SK-N-SH (cell line): ENCODE results near the gene MRPL14. TPM values are rescaled to one million over a fixed set of nuclear protein-coding genes. Genes with fewer than 3 reads are reported as not detected.

Experiments used
- CTCF ChIA-PET: fragments of 300-600, 350-600 bp; formaldehyde crosslinking; extraction: SDS; loops from one replicate; lab custom pipeline; 2021; lab: Yijun Ruan, JAX
- POLR2A ChIA-PET: fragments of 350-600 bp; sonication (Branson Sonifier 250); formaldehyde crosslinking; extraction: SDS; loops from one replicate; lab custom pipeline; 2020; ENCODE audit warnings: antibody characterized with exemption, inconsistent platforms; lab: Yijun Ruan, JAX
- DNase-seq: peaks from one replicate; pipeline ENCODE4 v3.0.0; 2012
- H2AFZ ChIP-seq: fragments of 200-600 bp; sonication (generic); 2 replicates; pipeline ENCODE4 v1.8.1; 2016; ENCODE audit warnings: antibody characterized with exemption, mild to moderate bottlenecking, low read depth
- H3F3A ChIP-seq: fragments of 200-600 bp; sonication (generic); replicated peaks from 2 replicates; pipeline ENCODE3; 2016; ENCODE audit warnings: antibody characterized with exemption, mild to moderate bottlenecking; ENCODE audit not compliant: insufficient read depth
- H3K27ac ChIP-seq, 2 experiments: fragments of 200-500 bp in 1 of 2; fragments of 200-600 bp in 1 of 2; sonication (Bioruptor generic) in 1 of 2; sonication (generic), shearing (Covaris generic) in 1 of 2; 2 replicates each; pipeline versions ENCODE4 v1.5.1 to v1.6.1; 2014 to 2016; ENCODE audit warnings: low read depth in 2 of 2, inconsistent platforms in 1 of 2, low read length in 1 of 2, mild to moderate bottlenecking in 1 of 2, mixed read lengths in 1 of 2
- H3K27me3 ChIP-seq: fragments of 200-600 bp; sonication (generic), shearing (Covaris generic); 2 replicates; pipeline ENCODE4 v1.6.1; 2016; ENCODE audit warnings: mixed run types; ENCODE audit not compliant: insufficient read depth
- H3K36me3 ChIP-seq, 2 experiments: fragments of 200-500 bp in 1 of 2; fragments of 200-600 bp in 1 of 2; sonication (Bioruptor generic) in 1 of 2; sonication (generic) in 1 of 2; replicated peaks in 1 of 2; 2 replicates each; pipeline versions ENCODE3 to v1.5.1; 2014 to 2016; ENCODE audit warnings: low read length in 1 of 2, mild to moderate bottlenecking in 1 of 2; ENCODE audit not compliant: insufficient read depth in 2 of 2, control insufficient read depth in 1 of 2
- H3K4me1 ChIP-seq, 2 experiments: fragments of 200-500 bp in 1 of 2; fragments of 200-600 bp in 1 of 2; sonication (Bioruptor generic) in 1 of 2; sonication (generic), shearing (Covaris generic) in 1 of 2; 2 replicates each; pipeline versions ENCODE4 v1.5.1 to v1.6.1; 2014 to 2016; ENCODE audit warnings: low read depth in 1 of 2, low read length in 1 of 2, mixed run types in 1 of 2; ENCODE audit not compliant: insufficient read depth in 2 of 2, control insufficient read depth in 1 of 2
- H3K4me2 ChIP-seq: fragments of 200-600 bp; sonication (generic), shearing (Covaris generic); 2 replicates; pipeline ENCODE4 v1.6.1; 2017; ENCODE audit warnings: mixed run types
- H3K4me3 ChIP-seq, 2 experiments: fragments of 200-500 bp in 1 of 2; fragments of 200-600 bp in 1 of 2; sonication (Bioruptor generic) in 1 of 2; sonication (generic), shearing (Covaris generic) in 1 of 2; 2 replicates each; pipeline versions ENCODE4 v1.5.1 to v1.8.1; 2014 to 2016; ENCODE audit warnings: low read depth in 2 of 2, inconsistent platforms in 1 of 2, low read length in 1 of 2, mild to moderate bottlenecking in 1 of 2, mixed read lengths in 1 of 2, moderate library complexity in 1 of 2
- H3K79me2 ChIP-seq: fragments of 200-600 bp; sonication (generic); 2 replicates; pipeline ENCODE4 v1.8.1; 2017; ENCODE audit warnings: mild to moderate bottlenecking; ENCODE audit not compliant: insufficient read depth
- H3K9ac ChIP-seq: fragments of 200-600 bp; sonication (generic); 2 replicates; pipeline ENCODE4 v1.6.1; 2017; ENCODE audit warnings: mixed run types
- H3K9me2 ChIP-seq: fragments of 200-600 bp; sonication (generic); 2 replicates; pipeline ENCODE4 v1.6.1; 2017; ENCODE audit warnings: mixed run types
- H3K9me3 ChIP-seq: fragments of 200-600 bp; sonication (generic); 2 replicates; pipeline ENCODE4 v1.6.1; 2017; ENCODE audit warnings: mixed run types, mild to moderate bottlenecking, moderate library complexity
- H4K20me1 ChIP-seq: fragments of 200-600 bp; sonication (generic); 2 replicates; pipeline ENCODE4 v1.6.1; 2017; ENCODE audit warnings: mild to moderate bottlenecking, mixed run types; ENCODE audit not compliant: insufficient read depth
- ELF1 ChIP-seq: IDR thresholded peaks from 2 replicates; pipeline ENCODE4 v1.4.0; 2012
- EZH2phosphoT487 ChIP-seq: fragments of 200-600 bp; sonication (generic); IDR thresholded peaks from 2 replicates; pipeline ENCODE4 v1.6.1; 2017; ENCODE audit warnings: low read depth, mixed run types, mild to moderate bottlenecking, antibody characterized with exemption, moderate library complexity, borderline replicate concordance
- FOXM1 ChIP-seq: IDR thresholded peaks from 2 replicates; pipeline ENCODE4 v1.4.0; 2012; ENCODE audit warnings: low read depth, mild to moderate bottlenecking
- GABPA ChIP-seq: IDR thresholded peaks from 2 replicates; pipeline ENCODE4 v1.4.0; 2012; ENCODE audit warnings: low read depth, mild to moderate bottlenecking
- MEF2A ChIP-seq: IDR thresholded peaks from 2 replicates; pipeline ENCODE4 v1.4.0; 2012; ENCODE audit warnings: low read depth, borderline replicate concordance
- NRF1 ChIP-seq: IDR thresholded peaks from 2 replicates; pipeline ENCODE4 v1.6.1; 2012; ENCODE audit warnings: low read depth, mild to moderate bottlenecking, low read length
- PBX3 ChIP-seq: IDR thresholded peaks from 2 replicates; pipeline ENCODE4; 2012
- RCOR1 ChIP-seq: fragments of 150-350 bp; IDR thresholded peaks from 2 replicates; pipeline ENCODE4 v1.6.1; 2017; ENCODE audit warnings: antibody characterized with exemption, low read length
- SIN3A ChIP-seq: IDR thresholded peaks from 2 replicates; pipeline ENCODE4 v1.6.1; 2012; ENCODE audit warnings: low read depth, mild to moderate bottlenecking, low read length, moderate library complexity, borderline replicate concordance
- WGBS: methylation state at CpG from one replicate; pipeline ENCODE4 v1.1.6; 2017; ENCODE audit warnings: low lambda C conversion rate; 5-methylcytosine and 5-hydroxymethylcytosine counted together
- polyA plus RNA-seq, 3 experiments: library from polyadenylated mRNA; depleted of rRNA; stranded (reverse); fragments of >200 nt; gene quantifications; 2 replicates each; pipeline ENCODE4 v1.2.3, GENCODE V29; 2012
- TF ChIP-seq, protein P1 (sequence below): IDR thresholded peaks from 2 replicates; pipeline ENCODE4 v1.6.1; 2012; ENCODE audit warnings: mild to moderate bottlenecking, low read depth, low read length, moderate library complexity
- TF ChIP-seq, protein P2 (sequence below): fragments of 200-600 bp; sonication (generic); IDR thresholded peaks from 2 replicates; pipeline ENCODE4 v1.6.1; 2017; ENCODE audit warnings: antibody characterized with exemption, mild to moderate bottlenecking, moderate library complexity

Gene MRPL14
- polyA plus RNA-seq, 1 of the 3 experiments (the other 2 are of a cell fraction): 97.0 TPM

- Histone ChIP-seq H3K4me2 (no peak overlapping the region), H3K36me3 (peaks cover 0 to 7% of the 10 kb centered on the region in 2 experiments), H3K9me2 (no peaks in the 10 kb centered on the region), H3K79me2 (no peaks in the 10 kb centered on the region), H3F3A (no peaks in the 10 kb centered on the region), H3K4me3 (no peak overlapping the region), H3K27ac (no peak overlapping the region), H3K4me1 (peaks cover 0 to 3% of the 10 kb centered on the region in 2 experiments; a peak in 1 of 4 replicates), H3K27me3 (no peaks in the 10 kb centered on the region), H3K9ac (no peak overlapping the region), H3K9me3 (no peaks in the 10 kb centered on the region), H4K20me1 (no peaks in the 10 kb centered on the region), H2AFZ (no peak overlapping the region)
- no peak for DNase-seq
- CTCF ChIA-PET: interaction anchor here (0.9 to 11.0 kb wide), 10 partner anchors 13 to 184 kb away, joined by 3 to 158 read pairs (median 4); no protein-coding TSS in a partner anchor
- POLR2A ChIA-PET: no interaction called here
- no peak for TF ChIP-seq RCOR1
- no peak for TF ChIP-seq FOXM1
- no peak for TF ChIP-seq MEF2A
- WGBS: 96% methylated on average over 9 of the region's 12 CpGs
Observed at GRCh38 chr6:44154067-44154466, 26.8 kb upstream of the MRPL14 start.

GRCh38 chr6:44152533-44152932 is 25.3 kb upstream of the MRPL14 start:
- Histone ChIP-seq H3K27me3 (no peaks in the 10 kb centered on the region), H2AFZ (no peak overlapping the region), H3K9me3 (no peaks in the 10 kb centered on the region), H4K20me1 (no peaks in the 10 kb centered on the region), H3K4me3 (no peak overlapping the region), H3F3A (no peaks in the 10 kb centered on the region), H3K27ac (no peak overlapping the region), H3K4me1 (peaks cover 0 to 3% of the 10 kb centered on the region in 2 experiments; a peak in 1 of 4 replicates), H3K9ac (no peak overlapping the region), H3K36me3 (peaks cover 0 to 12% of the 10 kb centered on the region in 2 experiments), H3K9me2 (no peaks in the 10 kb centered on the region), H3K4me2 (no peak overlapping the region), H3K79me2 (no peaks in the 10 kb centered on the region)
- CTCF ChIA-PET: interaction anchor here (1.5 to 11.0 kb wide), 5 partner anchors 9 to 96 kb away, joined by 4 to 158 read pairs (median 16); no protein-coding TSS in a partner anchor
- no peak for DNase-seq
- POLR2A ChIA-PET: no interaction called here
- WGBS: 99% methylated on average over 10 of the region's 19 CpGs
- no peak for TF ChIP-seq MEF2A
- TF ChIP-seq PBX3: no peak
- TF ChIP-seq ELF1: no peak
- TF ChIP-seq SIN3A: no peak
- TF ChIP-seq, protein P1, sequence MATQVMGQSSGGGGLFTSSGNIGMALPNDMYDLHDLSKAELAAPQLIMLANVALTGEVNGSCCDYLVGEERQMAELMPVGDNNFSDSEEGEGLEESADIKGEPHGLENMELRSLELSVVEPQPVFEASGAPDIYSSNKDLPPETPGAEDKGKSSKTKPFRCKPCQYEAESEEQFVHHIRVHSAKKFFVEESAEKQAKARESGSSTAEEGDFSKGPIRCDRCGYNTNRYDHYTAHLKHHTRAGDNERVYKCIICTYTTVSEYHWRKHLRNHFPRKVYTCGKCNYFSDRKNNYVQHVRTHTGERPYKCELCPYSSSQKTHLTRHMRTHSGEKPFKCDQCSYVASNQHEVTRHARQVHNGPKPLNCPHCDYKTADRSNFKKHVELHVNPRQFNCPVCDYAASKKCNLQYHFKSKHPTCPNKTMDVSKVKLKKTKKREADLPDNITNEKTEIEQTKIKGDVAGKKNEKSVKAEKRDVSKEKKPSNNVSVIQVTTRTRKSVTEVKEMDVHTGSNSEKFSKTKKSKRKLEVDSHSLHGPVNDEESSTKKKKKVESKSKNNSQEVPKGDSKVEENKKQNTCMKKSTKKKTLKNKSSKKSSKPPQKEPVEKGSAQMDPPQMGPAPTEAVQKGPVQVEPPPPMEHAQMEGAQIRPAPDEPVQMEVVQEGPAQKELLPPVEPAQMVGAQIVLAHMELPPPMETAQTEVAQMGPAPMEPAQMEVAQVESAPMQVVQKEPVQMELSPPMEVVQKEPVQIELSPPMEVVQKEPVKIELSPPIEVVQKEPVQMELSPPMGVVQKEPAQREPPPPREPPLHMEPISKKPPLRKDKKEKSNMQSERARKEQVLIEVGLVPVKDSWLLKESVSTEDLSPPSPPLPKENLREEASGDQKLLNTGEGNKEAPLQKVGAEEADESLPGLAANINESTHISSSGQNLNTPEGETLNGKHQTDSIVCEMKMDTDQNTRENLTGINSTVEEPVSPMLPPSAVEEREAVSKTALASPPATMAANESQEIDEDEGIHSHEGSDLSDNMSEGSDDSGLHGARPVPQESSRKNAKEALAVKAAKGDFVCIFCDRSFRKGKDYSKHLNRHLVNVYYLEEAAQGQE: no peak
- no peak for TF ChIP-seq NRF1
- no peak for TF ChIP-seq GABPA
- TF ChIP-seq EZH2phosphoT487: no peak
- TF ChIP-seq, protein P2, sequence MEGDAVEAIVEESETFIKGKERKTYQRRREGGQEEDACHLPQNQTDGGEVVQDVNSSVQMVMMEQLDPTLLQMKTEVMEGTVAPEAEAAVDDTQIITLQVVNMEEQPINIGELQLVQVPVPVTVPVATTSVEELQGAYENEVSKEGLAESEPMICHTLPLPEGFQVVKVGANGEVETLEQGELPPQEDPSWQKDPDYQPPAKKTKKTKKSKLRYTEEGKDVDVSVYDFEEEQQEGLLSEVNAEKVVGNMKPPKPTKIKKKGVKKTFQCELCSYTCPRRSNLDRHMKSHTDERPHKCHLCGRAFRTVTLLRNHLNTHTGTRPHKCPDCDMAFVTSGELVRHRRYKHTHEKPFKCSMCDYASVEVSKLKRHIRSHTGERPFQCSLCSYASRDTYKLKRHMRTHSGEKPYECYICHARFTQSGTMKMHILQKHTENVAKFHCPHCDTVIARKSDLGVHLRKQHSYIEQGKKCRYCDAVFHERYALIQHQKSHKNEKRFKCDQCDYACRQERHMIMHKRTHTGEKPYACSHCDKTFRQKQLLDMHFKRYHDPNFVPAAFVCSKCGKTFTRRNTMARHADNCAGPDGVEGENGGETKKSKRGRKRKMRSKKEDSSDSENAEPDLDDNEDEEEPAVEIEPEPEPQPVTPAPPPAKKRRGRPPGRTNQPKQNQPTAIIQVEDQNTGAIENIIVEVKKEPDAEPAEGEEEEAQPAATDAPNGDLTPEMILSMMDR: no peak
